Progenitor cell of endocrine pancreas (in vitro differentiated cells): ENCODE data around the gene GZMA. TPM values are rescaled to one million over a fixed set of nuclear protein-coding genes. Genes with fewer than 3 reads are reported as not detected.

Source experiments
- DNase-seq: peaks from one replicate; pipeline ENCODE4 v3.0.0; 2021; ENCODE audit warnings: low spot score; ENCODE audit not compliant: unreplicated experiment
- H3K27ac Mint-ChIP-seq: 2 replicates; pipeline ENCODE4 v1.8.0; 2021; ENCODE audit warnings: mild to moderate bottlenecking, moderate library complexity, mixed read lengths
- H3K27me3 Mint-ChIP-seq: 2 replicates; pipeline ENCODE4 v1.8.0; 2021; ENCODE audit warnings: mixed read lengths
- H3K36me3 Mint-ChIP-seq: 2 replicates; pipeline ENCODE4 v1.8.0; 2022; ENCODE audit warnings: mixed read lengths; ENCODE audit not compliant: insufficient read depth
- H3K4me1 Mint-ChIP-seq: 2 replicates; pipeline ENCODE4 v1.8.0; 2021; ENCODE audit warnings: low read depth, mixed read lengths
- H3K4me3 Mint-ChIP-seq: 2 replicates; pipeline ENCODE4 v1.8.0; 2021; ENCODE audit warnings: low read depth, mild to moderate bottlenecking, moderate library complexity, mixed read lengths
- H3K9me3 Mint-ChIP-seq: 2 replicates; pipeline ENCODE4 v1.8.0; 2021; ENCODE audit warnings: low read depth, mixed read lengths
- total RNA-seq: library from RNA; stranded (reverse); gene quantifications from 2 replicates; pipeline ENCODE4 v1.2.1, GENCODE V29; 2021
- TF ChIP-seq, protein P1 (sequence below): fragments of 200-600 bp; sonication (generic); IDR thresholded peaks from one replicate; pipeline ENCODE4 v1.5.0; 2021; ENCODE audit warnings: antibody characterized with exemption, mild to moderate bottlenecking; ENCODE audit not compliant: unreplicated experiment

Gene GZMA
- total RNA-seq, 1 donor from 2014 or later, result not detected

DNA sequence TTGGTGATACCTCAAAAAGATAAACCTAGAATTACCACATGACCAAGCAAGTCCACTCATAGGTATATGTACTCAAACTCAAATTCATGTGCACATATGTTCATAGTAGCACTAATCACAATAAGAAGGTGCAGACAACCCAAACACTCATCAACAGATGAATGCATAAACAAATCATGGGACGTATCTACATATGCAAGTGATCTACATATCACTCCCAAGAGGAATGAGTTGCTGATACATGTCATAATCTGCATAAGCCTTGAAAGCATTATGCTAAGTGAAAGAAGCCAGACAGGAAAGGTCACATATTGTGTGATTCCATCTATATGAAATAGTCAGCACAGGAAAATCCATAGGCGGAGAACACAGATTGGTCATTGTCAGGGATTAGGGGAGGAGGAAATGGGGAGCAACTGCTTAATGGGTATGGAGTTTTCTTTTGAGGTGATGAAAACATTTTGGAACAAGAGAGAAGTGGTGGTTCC, 46.9 kb downstream of the GZMA start:
- no peaks in the 10 kb centered on the region for H3K36me3 Mint-ChIP-seq
- no peaks in the 10 kb centered on the region for H3K4me1 Mint-ChIP-seq
- TF ChIP-seq, protein P1, sequence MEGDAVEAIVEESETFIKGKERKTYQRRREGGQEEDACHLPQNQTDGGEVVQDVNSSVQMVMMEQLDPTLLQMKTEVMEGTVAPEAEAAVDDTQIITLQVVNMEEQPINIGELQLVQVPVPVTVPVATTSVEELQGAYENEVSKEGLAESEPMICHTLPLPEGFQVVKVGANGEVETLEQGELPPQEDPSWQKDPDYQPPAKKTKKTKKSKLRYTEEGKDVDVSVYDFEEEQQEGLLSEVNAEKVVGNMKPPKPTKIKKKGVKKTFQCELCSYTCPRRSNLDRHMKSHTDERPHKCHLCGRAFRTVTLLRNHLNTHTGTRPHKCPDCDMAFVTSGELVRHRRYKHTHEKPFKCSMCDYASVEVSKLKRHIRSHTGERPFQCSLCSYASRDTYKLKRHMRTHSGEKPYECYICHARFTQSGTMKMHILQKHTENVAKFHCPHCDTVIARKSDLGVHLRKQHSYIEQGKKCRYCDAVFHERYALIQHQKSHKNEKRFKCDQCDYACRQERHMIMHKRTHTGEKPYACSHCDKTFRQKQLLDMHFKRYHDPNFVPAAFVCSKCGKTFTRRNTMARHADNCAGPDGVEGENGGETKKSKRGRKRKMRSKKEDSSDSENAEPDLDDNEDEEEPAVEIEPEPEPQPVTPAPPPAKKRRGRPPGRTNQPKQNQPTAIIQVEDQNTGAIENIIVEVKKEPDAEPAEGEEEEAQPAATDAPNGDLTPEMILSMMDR, result no peak
- H3K9me3 Mint-ChIP-seq, result no peaks in the 10 kb centered on the region
- DNase-seq, result no peak
- peaks cover 9% of the 10 kb centered on the region for H3K27me3 Mint-ChIP-seq
- H3K4me3 Mint-ChIP-seq, result no peak overlapping the region
- no peak overlapping the region for H3K27ac Mint-ChIP-seq

- Mint-ChIP-seq H3K4me3 (no peak overlapping the region), H3K27me3 (peaks cover 6% of the 10 kb centered on the region), H3K9me3 (no peaks in the 10 kb centered on the region), H3K36me3 (no peaks in the 10 kb centered on the region), H3K27ac (no peak overlapping the region), H3K4me1 (no peaks in the 10 kb centered on the region)
- TF ChIP-seq, protein P1, result no peak
- no peak for DNase-seq
These were observed 49.7 kb downstream of the GZMA start for GRCh38 chr5:55151923-55152842.

- DNase-seq, result no peak
- Mint-ChIP-seq H3K27ac (no peak overlapping the region), H3K9me3 (no peaks in the 10 kb centered on the region), H3K4me3 (no peak overlapping the region), H3K4me1 (no peaks in the 10 kb centered on the region), H3K36me3 (no peaks in the 10 kb centered on the region), H3K27me3 (peaks cover 2% of the 10 kb centered on the region)
- TF ChIP-seq, protein P1, result no peak
These were observed 52.4 kb downstream of the GZMA start for GRCh38 chr5:55154873-55155272.

Other genes starting within 250 kb of the GZMA start
- not detected in 2 replicates for gene ESM1, start 117.1 kb upstream of the GZMA start, total RNA-seq
- gene GZMK, start 78.4 kb upstream of the GZMA start, total RNA-seq, result not detected in 2 replicates
- gene GPX8, start 57.5 kb downstream of the GZMA start, total RNA-seq, result 38.8 and 40.0 TPM in 2 replicates
- gene CDC20B, start 70.5 kb downstream of the GZMA start, total RNA-seq, result not detected in 2 replicates
- gene MCIDAS, start 124.7 kb downstream of the GZMA start, total RNA-seq, result not detected in 2 replicates
- gene CCNO, start 131.0 kb downstream of the GZMA start, total RNA-seq, result 0.19 TPM in 1 of 2 replicates, not detected in the other
- 24.2 and 25.1 TPM in 2 replicates for gene DHX29, start 205.0 kb downstream of the GZMA start, total RNA-seq
- 75.5 and 79.5 TPM in 2 replicates for gene MTREX, start 205.3 kb downstream of the GZMA start, total RNA-seq